NCI-H1105 treated with DMSO at 0.1 percent for 48 hours (cell line): ENCODE results near the gene STRIP1.
A peak's percentile ranks its signal among the peaks of the same experiment; 100 is the strongest.

Experiments
- DNase-seq: peaks from one replicate; lab custom pipeline; 2025; lab: John Stamatoyannopoulos, UW

The STRIP1 gene

DNA sequence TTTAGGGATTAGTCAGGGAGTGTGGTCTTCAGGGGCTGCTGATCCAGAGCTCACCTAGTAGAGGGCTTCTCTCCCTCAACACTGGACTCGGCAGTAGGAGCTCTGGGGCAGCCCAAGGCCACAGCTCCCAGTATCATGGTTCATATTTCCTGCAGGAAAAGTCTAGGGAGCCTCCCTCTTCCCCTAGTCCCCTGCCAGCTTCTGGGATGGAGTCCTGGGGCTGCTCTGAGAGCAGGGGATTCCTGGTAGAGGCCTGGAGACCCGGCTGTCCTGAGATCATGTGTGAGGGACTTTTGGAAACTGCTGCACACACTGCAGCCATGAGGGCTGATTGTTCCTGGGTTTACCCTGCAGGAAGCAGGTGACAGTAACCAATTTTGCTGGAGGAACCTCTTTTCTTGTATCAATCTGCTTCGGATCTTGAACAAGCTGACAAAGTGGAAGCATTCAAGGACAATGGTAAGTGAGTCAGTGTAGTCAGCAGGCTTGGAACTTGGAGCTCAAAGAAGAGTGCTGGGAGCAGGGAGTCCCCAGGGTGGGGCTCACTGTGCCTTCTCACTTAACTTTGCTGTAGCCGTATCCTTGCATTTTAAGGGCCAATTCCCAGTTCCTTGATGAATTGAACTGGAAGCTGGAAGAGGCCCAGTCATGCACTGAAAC is 16.3 kb downstream of the STRIP1 start:
- no peak for DNase-seq

DNA sequence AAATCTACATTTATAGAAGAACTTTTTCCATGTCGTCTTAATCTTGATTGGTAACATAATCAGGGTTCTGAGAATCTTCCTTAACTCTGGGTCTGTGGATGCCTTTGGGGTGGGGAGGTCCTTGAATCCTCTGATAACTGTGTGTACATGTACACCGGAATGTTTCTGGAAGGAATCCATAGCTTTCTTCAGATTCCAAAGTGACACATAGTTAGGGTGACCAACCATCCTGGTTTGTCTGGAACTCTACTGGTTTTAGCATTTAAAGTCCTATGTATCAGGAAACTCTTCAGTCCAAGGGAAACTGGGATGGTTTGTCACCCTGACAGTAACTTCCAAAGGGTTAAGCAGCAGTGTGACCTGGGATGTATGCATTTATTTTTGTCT is 16.8 kb downstream of the STRIP1 start:
- no peak for DNase-seq

DNA sequence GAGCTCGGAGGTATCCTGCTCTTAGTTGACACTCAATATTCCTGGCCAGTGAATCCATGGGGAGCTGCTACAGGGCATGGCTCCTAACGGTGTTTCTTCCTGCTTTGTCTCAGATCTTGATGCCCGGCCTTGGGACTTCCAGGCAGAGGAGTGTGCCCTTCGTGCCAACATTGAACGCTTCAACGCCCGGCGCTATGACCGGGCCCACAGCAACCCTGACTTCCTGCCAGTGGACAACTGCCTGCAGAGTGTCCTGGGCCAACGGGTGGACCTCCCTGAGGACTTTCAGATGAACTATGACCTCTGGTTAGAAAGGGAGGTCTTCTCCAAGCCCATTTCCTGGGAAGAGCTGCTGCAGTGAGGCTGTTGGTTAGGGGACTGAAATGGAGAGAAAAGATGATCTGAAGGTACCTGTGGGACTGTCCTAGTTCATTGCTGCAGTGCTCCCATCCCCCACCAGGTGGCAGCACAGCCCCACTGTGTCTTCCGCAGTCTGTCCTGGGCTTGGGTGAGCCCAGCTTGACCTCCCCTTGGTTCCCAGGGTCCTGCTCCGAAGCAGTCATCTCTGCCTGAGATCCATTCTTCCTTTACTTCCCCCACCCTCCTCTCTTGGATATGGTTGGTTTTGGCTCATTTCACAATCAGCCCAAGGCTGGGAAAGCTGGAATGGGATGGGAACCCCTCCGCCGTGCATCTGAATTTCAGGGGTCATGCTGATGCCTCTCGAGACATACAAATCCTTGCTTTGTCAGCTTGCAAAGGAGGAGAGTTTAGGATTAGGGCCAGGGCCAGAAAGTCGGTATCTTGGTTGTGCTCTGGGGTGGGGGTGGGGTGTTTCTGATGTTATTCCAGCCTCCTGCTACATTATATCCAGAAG is 19.4 kb downstream of the STRIP1 start:
- peak; percentile 16 for DNase-seq

DNA sequence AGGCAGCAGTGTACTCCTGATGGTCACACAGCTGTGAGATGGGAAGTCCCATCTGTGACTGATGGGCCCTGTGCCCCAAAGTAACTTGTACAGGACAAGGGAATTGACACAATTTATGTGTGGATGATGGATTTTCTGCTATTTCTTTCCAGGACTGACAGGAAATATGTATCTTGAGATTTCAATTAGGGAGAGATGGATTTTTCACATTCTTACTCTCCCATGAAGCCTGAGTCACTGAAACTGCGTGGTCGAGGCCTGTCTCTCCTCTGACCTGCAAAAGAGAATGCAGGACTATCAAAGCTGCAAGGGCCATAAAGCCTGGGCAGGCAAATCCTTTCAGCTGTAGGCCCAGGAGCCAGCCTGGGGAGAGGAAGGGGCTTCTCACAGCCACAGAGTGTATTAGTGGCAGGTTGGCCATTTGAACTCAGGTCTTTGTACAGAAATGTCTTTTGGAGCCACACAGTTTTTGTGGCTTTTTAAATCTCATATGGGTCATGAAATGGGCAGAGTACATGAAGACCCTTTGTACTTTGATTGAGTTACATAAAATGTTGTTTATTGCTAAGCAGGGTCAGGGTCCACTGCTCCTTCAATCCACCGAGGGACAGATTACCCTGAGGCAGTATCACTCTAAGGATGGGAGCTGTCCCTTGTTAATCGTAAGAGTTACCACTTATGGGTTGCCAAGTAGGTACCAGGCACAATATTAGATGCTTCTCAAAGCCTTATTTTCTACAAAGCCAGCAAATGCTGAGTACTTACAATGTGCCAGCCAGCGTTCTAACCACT is 21.3 kb downstream of the STRIP1 start:
- DNase-seq: no peak

DNA sequence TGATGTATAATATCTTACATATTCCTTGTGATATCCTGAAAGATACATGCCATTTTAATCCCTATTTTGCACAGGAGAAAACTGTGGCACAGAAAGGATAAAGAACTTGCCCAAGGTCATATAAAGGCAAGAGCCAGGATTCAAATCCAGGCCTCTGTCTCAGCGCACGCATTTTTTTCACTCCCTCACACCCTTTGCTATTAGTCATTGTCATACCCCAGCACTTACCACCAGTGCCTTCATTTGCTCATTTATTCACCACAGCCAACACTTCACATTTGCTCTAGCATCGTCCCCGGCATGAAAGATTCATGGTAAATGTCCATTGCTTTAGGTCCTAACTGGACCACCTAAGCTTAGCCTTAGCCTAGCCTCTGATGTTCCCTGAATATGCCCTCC is 21.9 kb downstream of the STRIP1 start:
- DNase-seq: no peak

DNA sequence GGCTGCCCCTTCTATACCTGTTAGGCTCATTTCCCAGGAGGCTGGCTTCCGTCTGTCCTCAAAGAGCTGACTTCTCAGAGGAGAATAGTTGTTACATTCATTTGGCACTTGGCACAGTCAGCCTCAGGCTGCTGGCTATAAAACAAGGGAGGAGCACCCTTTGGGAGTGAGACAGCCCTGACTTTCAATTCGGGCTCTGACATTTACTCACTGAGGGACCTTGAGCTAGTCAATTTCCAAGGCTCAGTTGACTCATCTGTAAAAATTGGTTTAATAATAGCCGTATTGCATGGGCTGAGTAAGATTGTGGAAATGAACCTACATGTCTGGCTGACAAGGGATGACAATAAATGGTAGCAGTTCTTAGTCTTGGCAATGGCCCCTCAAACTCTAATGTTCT is 22.4 kb downstream of the STRIP1 start:
- no peak for DNase-seq

GRCh38 chr1:110057963-110058518 is 23.6 kb downstream of the STRIP1 start:
- DNase-seq: no peak

GRCh38 chr1:110058591-110058990 is 24.2 kb downstream of the STRIP1 start:
- DNase-seq: no peak

DNA sequence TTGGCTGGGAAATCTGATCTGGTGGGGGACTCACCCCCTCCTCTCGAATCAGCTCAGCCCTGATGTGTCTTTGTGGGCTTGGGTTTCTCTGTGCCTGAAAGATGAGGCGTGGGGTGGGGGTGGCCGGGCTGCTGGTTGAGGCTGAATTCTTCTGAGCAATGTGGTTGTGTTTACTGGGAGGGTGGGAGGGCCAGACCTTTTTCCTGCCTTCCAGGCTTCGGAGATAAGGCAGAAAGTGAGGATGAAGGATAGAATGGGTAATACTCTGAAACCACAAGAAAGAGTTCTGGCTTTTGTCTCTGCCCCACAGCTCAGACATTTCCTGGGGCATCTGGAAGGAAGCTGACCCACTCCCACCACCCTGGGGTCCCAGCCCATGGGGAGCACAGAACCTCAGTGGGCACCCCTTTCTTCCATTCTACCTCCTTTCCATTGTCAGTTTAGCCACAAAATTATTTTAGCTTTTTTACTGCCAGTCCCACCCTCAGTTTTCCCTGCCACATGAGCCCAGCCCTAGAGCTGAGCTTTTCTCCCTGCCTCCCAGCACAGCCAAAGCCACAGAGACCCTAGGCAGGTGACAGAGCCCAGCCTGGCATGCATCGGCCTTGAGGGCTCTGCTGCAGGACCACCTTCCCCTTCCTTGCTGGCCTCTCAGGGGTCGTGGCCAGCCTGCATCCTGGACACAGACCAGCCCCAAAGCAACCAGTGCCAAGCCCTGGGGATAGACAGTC is 24.9 kb downstream of the STRIP1 start:
- no peak for DNase-seq

GRCh38 chr1:110060034-110060661 is 25.7 kb downstream of the STRIP1 start:
- peak; percentile 21 for DNase-seq

- DNase-seq: no peak
These were observed 26.2 kb downstream of the STRIP1 start for GRCh38 chr1:110060662-110061060.

GRCh38 chr1:110061341-110061740 is 26.9 kb downstream of the STRIP1 start:
- DNase-seq: no peak

GRCh38 chr1:110062612-110063011 is 28.2 kb downstream of the STRIP1 start:
- DNase-seq: no peak

DNA sequence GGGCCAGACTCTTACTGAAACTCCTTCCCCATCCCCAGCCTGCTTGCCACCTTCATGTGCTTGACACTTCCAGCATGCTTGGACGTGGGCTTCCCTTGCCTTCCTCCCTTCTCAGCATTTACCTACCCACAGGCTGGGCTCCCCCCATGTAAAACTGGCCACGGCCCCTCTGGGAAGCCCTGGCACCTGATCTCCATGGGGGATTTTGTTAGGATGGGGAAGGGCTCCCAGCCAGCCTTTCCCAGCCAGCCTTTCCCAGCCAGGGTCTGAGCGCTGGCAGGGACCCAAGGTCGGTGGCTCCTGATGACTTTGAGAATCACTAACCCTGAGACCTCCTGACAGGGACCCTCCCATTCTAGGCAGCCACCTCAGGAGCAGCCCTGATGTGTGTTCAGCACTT is 29.4 kb downstream of the STRIP1 start:
- DNase-seq: no peak

DNA sequence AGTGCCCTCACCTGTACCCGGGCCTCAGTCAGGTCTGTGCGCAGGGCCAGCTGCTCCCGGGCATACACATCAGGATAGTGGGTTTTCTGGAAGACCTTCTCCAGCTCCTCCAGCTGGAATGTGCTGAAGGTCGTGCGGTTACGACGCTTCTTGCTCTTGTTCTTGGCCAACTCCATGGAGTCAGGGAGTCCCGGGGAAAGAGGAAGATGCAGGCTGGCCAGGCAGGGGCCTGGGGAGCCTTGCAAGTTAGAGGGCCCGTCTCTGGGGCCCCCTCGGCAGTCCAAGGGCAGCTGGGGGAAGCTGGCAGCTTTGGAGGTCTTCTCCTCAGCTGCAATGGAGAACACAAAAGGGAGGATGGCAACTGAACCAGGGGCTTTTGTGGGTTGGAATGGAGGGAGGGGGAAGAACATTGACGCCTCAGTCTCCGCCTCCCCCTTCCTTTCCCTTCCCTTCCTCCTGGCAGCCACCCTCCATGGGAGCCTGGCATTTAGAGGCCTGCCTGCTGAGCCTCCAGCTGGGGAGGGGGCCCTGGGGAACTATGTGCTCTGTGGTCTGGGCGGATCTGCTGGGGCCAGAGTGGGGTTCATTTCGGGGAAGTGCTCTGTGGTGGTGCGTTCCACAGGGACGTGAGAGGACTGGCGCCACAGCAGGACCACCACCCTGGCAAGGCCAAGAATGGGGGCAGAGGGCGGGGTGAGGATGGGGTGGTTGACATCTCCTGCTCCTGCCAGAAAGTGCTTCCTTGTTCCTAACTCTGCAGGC is 30.3 kb downstream of the STRIP1 start:
- DNase-seq: no peak

DNA sequence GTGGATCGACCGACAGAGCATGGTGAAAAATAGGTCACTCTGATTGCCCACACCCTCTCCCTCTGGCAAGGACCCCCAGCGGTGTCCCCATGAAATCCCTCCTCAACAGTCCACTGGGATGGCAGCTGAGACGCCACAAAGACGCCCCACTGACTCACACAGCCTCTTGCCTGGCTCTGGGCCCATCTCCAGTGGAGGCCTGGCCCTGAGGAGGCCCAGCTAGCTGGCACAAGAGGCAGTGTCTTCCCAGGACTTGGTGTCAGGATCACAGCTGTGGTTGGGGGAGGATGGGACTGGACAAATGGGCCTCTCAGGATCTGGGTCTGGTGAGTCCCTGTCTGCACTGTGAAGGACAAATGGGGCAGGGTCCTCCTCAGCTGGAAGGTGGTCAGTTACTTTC is 31.4 kb downstream of the STRIP1 start:
- no peak for DNase-seq

GRCh38 chr1:110067479-110067892 is 33.1 kb downstream of the STRIP1 start:
- no peak for DNase-seq

- DNase-seq: no peak
These were observed 33.6 kb downstream of the STRIP1 start for GRCh38 chr1:110067893-110068645.

GRCh38 chr1:110068646-110069403 is 34.4 kb downstream of the STRIP1 start:
- no peak for DNase-seq
